ENCODE measurements around the gene PSORS1C1. TPM values are rescaled to one million over a fixed set of nuclear protein-coding genes. Genes with fewer than 3 reads are reported as not detected.

Gene PSORS1C1
- total and polyA plus RNA-seq, 2 donors (not counting 1 experiment from before 2014, with no cell fraction given) = 0.40 to 0.66 TPM

DNA sequence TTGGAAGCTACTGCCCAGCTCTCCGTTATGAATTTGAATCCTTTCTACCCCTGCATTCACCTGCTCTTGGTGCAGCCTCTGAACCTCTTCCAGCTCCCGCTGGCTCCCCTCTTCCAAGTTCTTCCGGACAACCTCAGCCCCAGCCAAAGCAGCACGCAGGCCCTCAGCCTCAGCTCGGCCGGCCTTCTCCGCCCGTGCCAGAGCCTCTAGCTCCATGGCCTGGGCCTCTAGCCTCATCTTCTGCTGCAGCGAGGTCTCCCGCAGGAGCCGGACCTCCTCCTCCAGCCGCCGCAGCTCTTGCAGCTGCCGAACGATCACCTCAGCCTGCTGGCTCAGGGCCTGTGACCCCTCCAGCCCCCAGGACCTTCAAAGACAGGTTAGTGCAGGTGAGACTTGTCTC, 39.8 kb downstream of the PSORS1C1 start:
- no peak overlapping the region for H3K9ac ChIP-seq (ENCODE audit: insufficient read depth, low read length)
- H3K27ac ChIP-seq (ENCODE audit: insufficient read depth, low read length) = no peak overlapping the region
- H3K27me3 ChIP-seq (ENCODE audit: control insufficient read depth, insufficient read depth, low read length) = no peaks in the 10 kb centered on the region

DNA sequence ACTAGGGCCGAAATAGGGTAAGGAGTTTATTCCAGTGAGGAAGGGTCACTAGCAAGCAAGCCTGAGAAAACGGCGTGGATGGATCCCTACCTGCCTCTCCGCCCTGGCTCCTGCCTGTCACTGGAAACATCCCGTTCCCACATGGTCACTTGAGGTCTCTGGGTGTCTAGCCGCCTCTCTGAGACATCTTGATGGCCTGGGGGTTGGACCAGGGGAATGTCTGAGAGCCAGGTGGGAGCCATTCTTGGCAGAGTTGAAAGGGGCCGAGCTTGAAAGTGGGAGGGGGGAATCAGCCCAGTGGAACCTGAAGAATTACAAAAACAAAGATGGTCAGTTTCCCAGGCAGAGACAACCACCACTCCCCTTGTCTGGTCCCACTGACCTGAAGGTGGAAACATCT, 42.0 kb downstream of the PSORS1C1 start:
- TF ChIP-seq, protein P1, sequence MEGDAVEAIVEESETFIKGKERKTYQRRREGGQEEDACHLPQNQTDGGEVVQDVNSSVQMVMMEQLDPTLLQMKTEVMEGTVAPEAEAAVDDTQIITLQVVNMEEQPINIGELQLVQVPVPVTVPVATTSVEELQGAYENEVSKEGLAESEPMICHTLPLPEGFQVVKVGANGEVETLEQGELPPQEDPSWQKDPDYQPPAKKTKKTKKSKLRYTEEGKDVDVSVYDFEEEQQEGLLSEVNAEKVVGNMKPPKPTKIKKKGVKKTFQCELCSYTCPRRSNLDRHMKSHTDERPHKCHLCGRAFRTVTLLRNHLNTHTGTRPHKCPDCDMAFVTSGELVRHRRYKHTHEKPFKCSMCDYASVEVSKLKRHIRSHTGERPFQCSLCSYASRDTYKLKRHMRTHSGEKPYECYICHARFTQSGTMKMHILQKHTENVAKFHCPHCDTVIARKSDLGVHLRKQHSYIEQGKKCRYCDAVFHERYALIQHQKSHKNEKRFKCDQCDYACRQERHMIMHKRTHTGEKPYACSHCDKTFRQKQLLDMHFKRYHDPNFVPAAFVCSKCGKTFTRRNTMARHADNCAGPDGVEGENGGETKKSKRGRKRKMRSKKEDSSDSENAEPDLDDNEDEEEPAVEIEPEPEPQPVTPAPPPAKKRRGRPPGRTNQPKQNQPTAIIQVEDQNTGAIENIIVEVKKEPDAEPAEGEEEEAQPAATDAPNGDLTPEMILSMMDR (conservative IDR thresholded peaks at IDR 0.05 in 1 of 2, IDR thresholded peaks at IDR 0.05 in 1 of 2; ENCODE audit: low read depth in 1 of 2, low read length in 2 of 2) = no peak
- no peak for TF ChIP-seq EZH2 (IDR thresholded peaks at IDR 0.05; ENCODE audit: low read length, missing control alignments)
- Histone ChIP-seq H3K27ac (ENCODE audit: insufficient read depth, low read length) (no peak overlapping the region), H3K79me2 (ENCODE audit: control insufficient read depth, insufficient read depth, low read length) (peaks cover 23% of the 10 kb centered on the region), H3K36me3 (ENCODE audit: control insufficient read depth, insufficient read depth, low read length) (peaks cover 5% of the 10 kb centered on the region), H3K9ac (ENCODE audit: insufficient read depth, low read length) (no peak overlapping the region), H3K27me3 (ENCODE audit: control insufficient read depth, insufficient read depth, low read length) (no peaks in the 10 kb centered on the region), H3K4me2 (ENCODE audit: extremely low read depth, insufficient read depth, low read length) (no peak overlapping the region), H3K4me3 (replicated peaks in 1 of 4; ENCODE audit: control extremely low read depth in 1 of 4, insufficient read depth in 1 of 4, low read depth in 3 of 4, low read length in 4 of 4) (no peak overlapping the region), H3K9me3 (ENCODE audit: control insufficient read depth, insufficient read depth, low read depth, low read length) (no peaks in the 10 kb centered on the region), H4K20me1 (ENCODE audit: control insufficient read depth, extremely low read depth, insufficient read depth, low read length) (no peaks in the 10 kb centered on the region), H2AFZ (ENCODE audit: low read length) (no peak overlapping the region), H3K4me1 (ENCODE audit: control insufficient read depth, extremely low read depth, insufficient read depth, low read length) (peaks cover 11% of the 10 kb centered on the region)
- DNase-seq (ENCODE audit: low read depth in 2 of 2) = no peak

More for the DNA sequence above, 39.8 kb downstream of the PSORS1C1 start:
- H2AFZ ChIP-seq (ENCODE audit: low read length) = no peak overlapping the region
- no peaks in the 10 kb centered on the region for H4K20me1 ChIP-seq (ENCODE audit: control insufficient read depth, extremely low read depth, insufficient read depth, low read length)
- no peak for DNase-seq (ENCODE audit: low read depth in 2 of 2)
- H3K36me3 ChIP-seq (ENCODE audit: control insufficient read depth, insufficient read depth, low read length) = peaks cover 4% of the 10 kb centered on the region
- H3K4me1 ChIP-seq (ENCODE audit: control insufficient read depth, extremely low read depth, insufficient read depth, low read length) = peaks cover 7% of the 10 kb centered on the region
- no peak overlapping the region for H3K4me2 ChIP-seq (ENCODE audit: extremely low read depth, insufficient read depth, low read length)
- no peaks in the 10 kb centered on the region for H3K9me3 ChIP-seq (ENCODE audit: control insufficient read depth, insufficient read depth, low read depth, low read length)
- peaks cover 13% of the 10 kb centered on the region for H3K79me2 ChIP-seq (ENCODE audit: control insufficient read depth, insufficient read depth, low read length)
- H3K4me3 ChIP-seq (replicated peaks in 1 of 4; ENCODE audit: control extremely low read depth in 1 of 4, insufficient read depth in 1 of 4, low read depth in 3 of 4, low read length in 4 of 4) = no peak overlapping the region
- TF ChIP-seq, protein P1 (conservative IDR thresholded peaks at IDR 0.05 in 1 of 2, IDR thresholded peaks at IDR 0.05 in 1 of 2; ENCODE audit: low read depth in 1 of 2, low read length in 2 of 2) = no peak
- TF ChIP-seq EZH2 (IDR thresholded peaks at IDR 0.05; ENCODE audit: low read length, missing control alignments) = no peak

DNA sequence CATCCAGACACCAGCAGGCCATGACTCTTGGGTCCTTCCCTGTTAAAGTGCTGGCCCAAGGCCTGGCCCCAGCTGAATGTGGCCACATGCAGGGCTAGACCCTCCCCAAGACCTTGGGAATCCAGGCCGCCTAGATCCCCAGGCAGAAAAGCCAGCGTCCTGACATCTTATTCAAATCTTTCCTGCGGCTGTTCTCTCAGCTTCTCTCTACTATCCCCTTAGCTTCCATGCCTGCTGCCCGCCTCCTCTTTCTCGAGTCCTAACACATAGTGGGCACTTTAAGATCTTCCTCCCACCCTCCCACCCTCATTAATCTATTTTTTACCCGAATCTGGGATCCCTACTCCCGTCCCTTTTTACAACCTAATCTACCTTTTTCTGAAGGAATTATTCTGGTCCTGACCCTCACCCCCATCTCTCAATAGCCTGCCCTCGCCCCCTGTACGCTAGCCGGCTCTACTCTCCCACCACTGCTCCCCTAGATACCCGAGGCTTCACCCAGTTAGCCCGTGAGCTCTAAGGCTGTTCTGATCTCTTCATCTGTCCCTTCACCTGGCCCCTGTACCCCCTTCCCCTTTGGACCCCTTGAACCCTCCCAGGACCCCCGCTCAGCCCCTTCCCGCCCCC, 43.0 kb downstream of the PSORS1C1 start, which contains the start of gene CCHCR1:
CCHCR1 (minus strand) TSS at position 290 of the 627 bp plus-strand sequence; CDS start at position 88, 202 bp downstream.
- no peak for DNase-seq (ENCODE audit: low read depth in 2 of 2)
- H2AFZ ChIP-seq (ENCODE audit: low read length) = peak within 1 kb of the TSS; percentile 90
- H3K4me2 ChIP-seq (ENCODE audit: extremely low read depth, insufficient read depth, low read length) = peak within 1 kb of the TSS; percentile 99
- peak within 1 kb of the TSS; percentile 86 to 95 (median 92) for H3K4me3 ChIP-seq (replicated peaks in 1 of 4; ENCODE audit: control extremely low read depth in 1 of 4, insufficient read depth in 1 of 4, low read depth in 3 of 4, low read length in 4 of 4)
- H3K27ac ChIP-seq (ENCODE audit: insufficient read depth, low read length) = peak within 1 kb of the TSS; percentile 76
- peaks cover 23% of the 10 kb centered on the region for H3K79me2 ChIP-seq (ENCODE audit: control insufficient read depth, insufficient read depth, low read length)
- H3K27me3 ChIP-seq (ENCODE audit: control insufficient read depth, insufficient read depth, low read length) = no peaks in the 10 kb centered on the region
- no peak for TF ChIP-seq EZH2 (IDR thresholded peaks at IDR 0.05; ENCODE audit: low read length, missing control alignments)
- TF ChIP-seq, protein P1 (conservative IDR thresholded peaks at IDR 0.05 in 1 of 2, IDR thresholded peaks at IDR 0.05 in 1 of 2; ENCODE audit: low read depth in 1 of 2, low read length in 2 of 2) = no peak
- peaks cover 11% of the 10 kb centered on the region for H3K4me1 ChIP-seq (ENCODE audit: control insufficient read depth, extremely low read depth, insufficient read depth, low read length)
- H3K9me3 ChIP-seq (ENCODE audit: control insufficient read depth, insufficient read depth, low read depth, low read length) = no peaks in the 10 kb centered on the region
- peaks cover 5% of the 10 kb centered on the region for H3K36me3 ChIP-seq (ENCODE audit: control insufficient read depth, insufficient read depth, low read length)
- H4K20me1 ChIP-seq (ENCODE audit: control insufficient read depth, extremely low read depth, insufficient read depth, low read length) = no peaks in the 10 kb centered on the region
- peak within 1 kb of the TSS; percentile 82 for H3K9ac ChIP-seq (ENCODE audit: insufficient read depth, low read length)
